Testis (tissue), 3 donors: Measurements from ENCODE around the gene IL17RB. TPM values are rescaled to one million over a fixed set of nuclear protein-coding genes. Genes with fewer than 3 reads are reported as not detected.
A peak's percentile ranks its signal among the peaks of the same experiment; 100 is the strongest.

Source experiments
- DNase-seq: peaks from one replicate; pipeline ENCODE4 v3.0.0-alpha.2; 2019
- H3K27ac ChIP-seq, 2 donors: fragments of 200-600 bp; sonication (generic); one replicate each; pipeline ENCODE4 v1.5.1; 2019
- H3K27me3 ChIP-seq: fragments of 200-600 bp; sonication (generic); one replicate; pipeline ENCODE4 v1.5.1; 2019
- H3K36me3 ChIP-seq: fragments of 200-600 bp; sonication (generic); one replicate; pipeline ENCODE4 v1.5.1; 2017; ENCODE audit warnings: low read depth; ENCODE audit errors: missing control alignments
- H3K4me1 ChIP-seq: fragments of 200-600 bp; sonication (generic); one replicate; pipeline ENCODE4 v1.5.1; 2019
- H3K4me3 ChIP-seq, 2 donors: fragments of 200-600 bp; sonication (generic); one replicate each; pipeline ENCODE4 v1.5.1; 2017 to 2019
- H3K9me3 ChIP-seq: fragments of 200-600 bp; sonication (generic); one replicate; pipeline ENCODE4 v1.5.1; 2017
- POLR2A ChIP-seq: fragments of 450-650 bp; IDR thresholded peaks from one replicate; pipeline ENCODE4 v1.6.1; 2017; ENCODE audit warnings: antibody characterized with exemption, mild to moderate bottlenecking, moderate library complexity
- WGBS, 2 donors: methylation state at CpG; one replicate each; pipeline ENCODE4 v1.1.5; 2018; 5-methylcytosine and 5-hydroxymethylcytosine counted together
- intact Hi-C: fragments of 100-400 bp; cut with DNase I; formaldehyde crosslinking; loops from one replicate; pipeline ENCODE4 v1.15.1; 2023; ENCODE audit warnings: low total_unique reads
- polyA plus RNA-seq: library from polyadenylated mRNA; stranded (reverse); fragments of 350-450 nt; fragmentation: Illumina TruSeq; extraction: RNeasy Lipid Tissue Mini Kit (QIAGEN cat#74804); gene quantifications from one replicate; pipeline ENCODE4 v1.2.3, GENCODE V29; 2014; ENCODE audit warnings: low read depth, low replicate concordance; ENCODE audit not compliant: insufficient read depth
- total RNA-seq, 2 donors: library from RNA; depleted of rRNA; stranded (reverse); fragments of >200 nt; gene quantifications; one replicate each; pipeline ENCODE4 v1.2.3, GENCODE V29; 2016
- TF ChIP-seq, protein P1 (sequence below), 3 experiments: fragments of 450-650 bp in 2 of 3; fragments of 200-600 bp in 1 of 3; sonication (generic) in 1 of 3; IDR thresholded peaks; one replicate each; pipeline ENCODE4 v1.5.1; 2016 to 2019; ENCODE audit warnings: antibody characterized with exemption in 3 of 3, mild to moderate bottlenecking in 2 of 3, moderate library complexity in 1 of 3

Gene IL17RB
- total and polyA plus RNA-seq, 3 donors from 2014 or later, result 5.8 to 17.5 (median 9.5) TPM

GRCh38 chr3:53880396-53881345 is 34.3 kb downstream of the IL17RB start:
- DNase-seq, result no peak
- no peak for TF ChIP-seq POLR2A
- TF ChIP-seq, protein P1, sequence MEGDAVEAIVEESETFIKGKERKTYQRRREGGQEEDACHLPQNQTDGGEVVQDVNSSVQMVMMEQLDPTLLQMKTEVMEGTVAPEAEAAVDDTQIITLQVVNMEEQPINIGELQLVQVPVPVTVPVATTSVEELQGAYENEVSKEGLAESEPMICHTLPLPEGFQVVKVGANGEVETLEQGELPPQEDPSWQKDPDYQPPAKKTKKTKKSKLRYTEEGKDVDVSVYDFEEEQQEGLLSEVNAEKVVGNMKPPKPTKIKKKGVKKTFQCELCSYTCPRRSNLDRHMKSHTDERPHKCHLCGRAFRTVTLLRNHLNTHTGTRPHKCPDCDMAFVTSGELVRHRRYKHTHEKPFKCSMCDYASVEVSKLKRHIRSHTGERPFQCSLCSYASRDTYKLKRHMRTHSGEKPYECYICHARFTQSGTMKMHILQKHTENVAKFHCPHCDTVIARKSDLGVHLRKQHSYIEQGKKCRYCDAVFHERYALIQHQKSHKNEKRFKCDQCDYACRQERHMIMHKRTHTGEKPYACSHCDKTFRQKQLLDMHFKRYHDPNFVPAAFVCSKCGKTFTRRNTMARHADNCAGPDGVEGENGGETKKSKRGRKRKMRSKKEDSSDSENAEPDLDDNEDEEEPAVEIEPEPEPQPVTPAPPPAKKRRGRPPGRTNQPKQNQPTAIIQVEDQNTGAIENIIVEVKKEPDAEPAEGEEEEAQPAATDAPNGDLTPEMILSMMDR (IDR thresholded peaks at IDR 0.05), result no peak
- intact Hi-C loops, result no loop called here
- Histone ChIP-seq H3K4me3 (peak overlapping the region; percentile 73 to 91), H3K4me1 (peaks cover 11% of the 10 kb centered on the region), H3K9me3 (no peaks in the 10 kb centered on the region), H3K27me3 (no peaks in the 10 kb centered on the region), H3K27ac (peak overlapping the region in 1 of 2 donors; percentile 80), H3K36me3 (no peaks in the 10 kb centered on the region)
- 45 to 48% methylated on average over 10 of the region's 10 CpGs for WGBS, 2 donors

GRCh38 chr3:53881691-53882593 is 35.6 kb downstream of the IL17RB start, which contains the start of gene ACTR8:
Gene ACTR8, minus strand, starts transcription at chr3:53882152. Its CDS starts 51 bp downstream, at chr3:53882101.
- TF ChIP-seq POLR2A, result no peak
- TF ChIP-seq, protein P1 (IDR thresholded peaks at IDR 0.05), result peak in 2 of 3 experiments; percentile 20 to 32
- no peaks in the 10 kb centered on the region for H3K36me3 ChIP-seq
- peak within 1 kb of the TSS; percentile 76 to 80 for H3K27ac ChIP-seq
- no peaks in the 10 kb centered on the region for H3K9me3 ChIP-seq
- DNase-seq, result peak; percentile 89
- intact Hi-C loops, result no loop called here
- peak within 1 kb of the TSS; percentile 73 to 91 for H3K4me3 ChIP-seq
- no peaks in the 10 kb centered on the region for H3K27me3 ChIP-seq
- peaks cover 11% of the 10 kb centered on the region for H3K4me1 ChIP-seq
- 1 to 3% methylated on average over 12 to 62 of the region's 65 CpGs for WGBS, 2 donors

- Histone ChIP-seq H3K9me3 (no peaks in the 10 kb centered on the region), H3K4me3 (no peak overlapping the region), H3K27ac (no peak overlapping the region), H3K4me1 (peaks cover 11% of the 10 kb centered on the region), H3K36me3 (no peaks in the 10 kb centered on the region), H3K27me3 (no peaks in the 10 kb centered on the region)
- DNase-seq, result no peak
- intact Hi-C loops, result no loop called here
- 69 to 81% methylated on average over 4 of the region's 4 CpGs for WGBS, 2 donors
- TF ChIP-seq POLR2A, result no peak
- TF ChIP-seq, protein P1 (IDR thresholded peaks at IDR 0.05), result no peak
These were observed 36.6 kb downstream of the IL17RB start for GRCh38 chr3:53883008-53883407.

DNA sequence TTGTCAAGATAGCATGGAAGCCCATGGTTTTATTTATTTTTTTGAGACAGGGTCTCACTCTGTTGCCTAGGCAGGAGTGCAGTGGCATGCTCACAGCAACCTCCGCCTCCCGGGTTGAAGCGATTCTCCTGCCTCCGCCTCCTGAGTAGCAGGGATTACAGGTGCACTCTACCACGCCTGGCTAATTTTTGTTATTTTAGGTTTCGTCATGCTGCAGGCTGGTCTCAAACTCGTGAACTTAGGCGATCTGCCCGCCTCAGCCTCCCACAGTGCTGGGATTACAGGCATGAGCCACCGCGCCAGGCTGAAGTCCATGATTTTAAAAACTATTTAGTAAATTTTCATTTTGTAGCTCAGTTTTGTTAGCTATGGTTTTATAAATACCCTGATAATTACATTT is 38.3 kb downstream of the IL17RB start:
- H3K36me3 ChIP-seq, result no peaks in the 10 kb centered on the region
- H3K27ac ChIP-seq, result no peak overlapping the region
- H3K27me3 ChIP-seq, result no peaks in the 10 kb centered on the region
- H3K4me3 ChIP-seq, result no peak overlapping the region
- DNase-seq, result no peak
- H3K4me1 ChIP-seq, result peaks cover 11% of the 10 kb centered on the region
- TF ChIP-seq, protein P1 (IDR thresholded peaks at IDR 0.05), result no peak
- TF ChIP-seq POLR2A, result no peak
- H3K9me3 ChIP-seq, result no peaks in the 10 kb centered on the region
- intact Hi-C loops, result no loop called here
- 90 to 95% methylated on average over 11 of the region's 11 CpGs for WGBS, 2 donors
